Activated CD4-positive, alpha-beta T cell treated with anti-CD3 and anti-CD28 coated beads, Interleukin-10, Interleukin-2, amounts not matched to agents 100 ng/mL and 50 ng/mL, durations not matched to agents 16 hours and 8 hours (primary cell): ENCODE results near the gene OR2W1.
A peak's percentile ranks its signal among the peaks of the same experiment; 100 is the strongest.

Experiments
- DNase-seq: peaks from one replicate; pipeline ENCODE4 v3.0.0-alpha.2; 2020

The OR2W1 gene, protein sequence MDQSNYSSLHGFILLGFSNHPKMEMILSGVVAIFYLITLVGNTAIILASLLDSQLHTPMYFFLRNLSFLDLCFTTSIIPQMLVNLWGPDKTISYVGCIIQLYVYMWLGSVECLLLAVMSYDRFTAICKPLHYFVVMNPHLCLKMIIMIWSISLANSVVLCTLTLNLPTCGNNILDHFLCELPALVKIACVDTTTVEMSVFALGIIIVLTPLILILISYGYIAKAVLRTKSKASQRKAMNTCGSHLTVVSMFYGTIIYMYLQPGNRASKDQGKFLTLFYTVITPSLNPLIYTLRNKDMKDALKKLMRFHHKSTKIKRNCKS

DNA sequence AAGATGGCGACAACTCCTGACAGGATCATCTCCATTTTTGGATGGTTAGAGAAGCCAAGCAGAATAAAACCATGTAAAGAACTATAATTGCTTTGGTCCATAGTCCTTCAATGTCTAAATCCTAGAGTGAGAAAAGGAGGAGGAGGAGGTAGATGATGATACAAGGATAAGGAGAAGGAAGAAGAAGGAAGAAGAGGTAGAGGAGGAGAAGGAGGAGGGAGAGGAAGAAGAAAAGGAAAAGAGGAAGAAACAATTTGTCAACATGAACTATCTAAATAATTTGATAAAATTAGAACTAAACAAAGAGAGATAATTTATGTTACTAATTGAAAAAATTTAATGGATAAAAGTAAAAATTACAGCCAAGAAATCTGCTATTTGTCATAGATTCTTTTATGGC, at the start of gene OR2W1:
TSS of gene OR2W1 (minus strand) at position 101 of the 400 bp plus-strand sequence. CDS start at position 101, 0 bp downstream.
- DNase-seq = no peak

DNA sequence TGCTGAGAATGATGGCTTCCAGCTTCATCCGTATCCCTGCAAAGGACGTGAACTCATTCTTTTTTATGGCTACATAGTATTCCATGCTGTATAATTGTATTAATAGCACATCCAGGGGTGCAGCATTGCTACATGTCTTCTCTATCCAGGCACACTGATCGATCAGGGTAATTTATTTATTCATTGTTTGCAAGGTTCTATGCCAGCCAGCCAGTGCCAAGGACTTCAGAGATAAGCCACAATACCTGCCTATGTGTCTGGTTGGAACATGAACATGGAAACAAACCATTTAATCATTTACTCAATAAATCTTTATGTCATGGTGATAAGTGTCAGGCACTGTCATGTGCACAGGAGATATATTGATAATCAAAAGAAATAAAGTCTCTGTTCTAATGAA, 48.0 kb upstream of the OR2W1 start:
- DNase-seq = no peak

DNA sequence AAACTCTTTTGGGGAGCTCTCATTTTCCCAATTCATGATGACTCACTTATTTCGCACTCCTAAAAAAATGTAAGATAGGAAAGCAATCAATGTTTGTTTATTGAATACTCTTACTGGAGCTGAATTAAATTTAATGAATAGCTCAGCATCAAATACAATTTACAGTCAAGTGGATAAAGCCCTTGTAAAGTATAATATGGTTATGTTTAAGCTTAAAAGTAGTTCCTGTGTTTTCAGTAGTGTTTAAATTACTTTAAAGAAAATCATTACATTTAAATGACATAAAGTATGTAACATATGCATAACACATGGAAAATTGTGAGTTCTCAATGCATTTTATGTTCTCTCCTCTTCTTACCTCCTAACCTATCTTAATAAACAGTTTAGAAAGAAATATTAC, 42.2 kb upstream of the OR2W1 start, which contains the start of gene OR2B3:
TSS of gene OR2B3 (minus strand) at position 101 of the 400 bp plus-strand sequence. CDS start at position 36, 65 bp downstream.
- DNase-seq = no peak

DNA sequence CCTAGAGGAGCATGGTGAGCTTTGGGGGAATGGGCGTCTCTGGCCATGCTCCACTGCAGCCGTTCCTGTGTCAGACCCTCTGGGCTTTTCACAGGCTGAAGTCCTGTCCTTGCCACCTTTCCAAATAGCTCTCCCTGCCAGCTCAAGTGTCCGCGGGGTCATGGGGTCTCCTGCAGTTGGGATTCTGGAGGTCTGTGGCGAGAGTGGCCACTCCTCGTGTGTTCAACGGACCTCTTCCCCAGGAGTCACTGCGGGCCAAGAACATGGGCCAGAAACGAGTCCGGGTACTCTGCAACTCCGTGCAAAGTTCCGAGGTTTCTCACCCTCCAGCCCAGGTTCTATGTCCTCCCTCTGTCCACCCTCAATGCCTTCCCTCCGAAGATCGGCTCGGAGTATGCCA, 37.5 kb upstream of the OR2W1 start:
- no peak for DNase-seq

DNA sequence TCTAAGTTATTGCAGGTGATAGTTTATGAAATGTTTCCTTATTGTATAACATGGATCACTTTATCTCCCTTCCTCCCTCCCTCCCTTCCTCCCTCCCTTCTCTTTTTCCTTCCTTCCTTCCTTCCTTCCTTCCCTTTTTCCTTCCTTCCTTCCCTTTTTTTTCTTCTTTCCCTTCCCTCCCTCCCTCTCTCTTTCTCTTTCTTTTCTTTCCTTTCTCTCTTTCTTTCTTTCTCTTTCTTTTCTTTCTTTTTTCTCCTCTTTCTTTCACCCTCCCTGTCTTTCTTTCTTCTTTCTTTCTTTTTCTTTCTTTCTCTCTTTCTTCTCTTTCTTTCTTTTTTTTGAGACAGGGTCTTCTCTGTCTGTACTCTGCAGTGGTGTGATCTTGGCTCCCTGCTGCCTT, 36.3 kb upstream of the OR2W1 start:
- DNase-seq = no peak

DNA sequence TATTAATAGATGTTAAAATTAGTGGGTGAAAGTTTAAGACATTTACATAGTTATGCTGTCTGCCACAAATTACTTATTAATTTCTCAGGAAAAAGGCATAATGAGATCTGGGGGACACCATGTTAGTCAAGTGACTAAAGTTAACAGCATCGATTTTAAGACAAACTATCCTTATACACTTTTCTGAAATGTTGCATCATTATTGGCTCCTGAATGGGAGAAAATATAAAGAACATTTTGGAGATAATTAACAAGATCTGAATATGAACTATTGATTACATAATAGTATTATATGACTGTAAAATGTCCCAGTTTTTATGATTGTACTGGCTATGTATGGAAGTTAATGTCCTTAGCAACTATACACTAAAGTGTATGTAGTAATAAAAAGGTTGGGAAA, 34.2 kb upstream of the OR2W1 start:
- no peak for DNase-seq

DNA sequence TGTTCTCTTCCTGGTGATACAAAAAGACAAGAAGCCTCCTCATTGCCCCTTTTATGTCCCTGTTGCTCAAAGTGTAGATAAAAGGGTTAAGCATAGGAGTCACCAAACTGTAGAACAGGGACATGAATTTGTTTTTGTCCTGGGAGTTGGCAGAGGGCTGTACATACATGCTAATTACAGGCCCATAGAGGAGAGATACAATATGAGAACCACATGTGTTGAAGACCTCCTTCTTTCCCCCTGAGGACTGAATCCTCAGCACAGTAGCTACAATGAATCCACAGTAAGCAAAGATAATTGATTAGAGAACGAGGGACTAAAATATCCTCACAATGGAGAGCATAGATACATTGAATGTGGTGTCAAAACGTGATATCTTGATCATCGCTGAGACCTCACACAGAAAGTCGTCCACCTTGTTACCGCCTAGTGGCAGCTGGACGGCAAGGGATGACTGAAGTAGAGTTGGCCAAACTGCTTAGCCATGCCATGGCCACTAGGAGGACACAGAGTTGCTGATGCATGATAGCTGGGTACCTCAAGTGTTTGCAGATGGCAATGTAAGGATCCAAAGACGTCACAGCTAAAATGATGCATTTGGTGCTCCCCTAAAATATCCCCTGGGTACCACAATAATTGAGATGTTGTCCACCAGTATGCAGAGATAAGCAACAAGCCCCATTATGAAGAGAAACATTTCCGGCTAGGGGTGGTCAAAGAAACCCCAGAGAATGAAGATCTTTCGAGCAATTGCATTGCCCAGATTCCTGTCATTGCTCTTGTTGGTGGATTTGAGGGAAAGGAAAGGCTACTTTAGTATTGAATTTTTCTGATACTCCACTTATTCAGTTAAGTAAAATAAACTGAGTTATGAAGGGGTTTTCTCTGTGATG, 27.1 kb upstream of the OR2W1 start:
- peak; percentile 25 for DNase-seq

DNA sequence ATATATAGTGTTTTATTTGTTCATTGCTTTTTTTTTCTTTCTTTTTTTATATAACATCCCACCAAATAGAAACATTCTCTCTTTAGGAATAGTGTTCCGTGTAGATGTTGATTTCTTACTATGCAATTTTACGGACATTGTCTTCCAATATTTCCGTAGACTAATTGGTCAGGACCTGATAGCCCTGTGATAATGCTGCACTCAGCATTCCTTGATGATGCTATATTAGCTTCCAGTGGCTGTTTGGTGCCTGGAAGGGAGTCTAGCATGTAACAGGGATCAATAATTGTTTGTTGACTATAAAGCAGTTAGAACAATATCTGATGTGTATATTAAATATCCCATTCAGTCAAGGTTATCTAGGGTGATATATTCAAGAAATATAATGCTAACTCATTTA, 6.7 kb upstream of the OR2W1 start:
- no peak for DNase-seq

DNA sequence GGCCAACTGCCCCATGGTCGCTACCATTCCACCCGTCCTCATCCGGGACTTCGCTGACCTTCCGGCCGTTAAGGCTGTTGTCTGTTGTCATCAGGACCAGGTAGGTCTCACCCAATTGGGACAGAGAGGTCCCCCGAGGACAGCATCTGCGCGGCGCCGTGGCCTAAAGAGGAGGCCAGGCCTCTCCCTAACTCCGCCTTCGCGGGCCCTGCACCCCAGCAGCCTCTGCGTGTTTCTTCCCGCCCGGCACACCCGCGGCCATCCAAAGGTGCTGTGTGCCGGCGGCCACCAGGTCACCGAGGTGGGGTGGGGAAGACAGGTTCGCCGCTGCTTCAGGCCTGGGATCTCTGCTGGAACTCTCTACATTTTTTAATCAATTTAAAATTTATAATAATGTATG, 9.0 kb downstream of the OR2W1 start:
- DNase-seq = no peak

DNA sequence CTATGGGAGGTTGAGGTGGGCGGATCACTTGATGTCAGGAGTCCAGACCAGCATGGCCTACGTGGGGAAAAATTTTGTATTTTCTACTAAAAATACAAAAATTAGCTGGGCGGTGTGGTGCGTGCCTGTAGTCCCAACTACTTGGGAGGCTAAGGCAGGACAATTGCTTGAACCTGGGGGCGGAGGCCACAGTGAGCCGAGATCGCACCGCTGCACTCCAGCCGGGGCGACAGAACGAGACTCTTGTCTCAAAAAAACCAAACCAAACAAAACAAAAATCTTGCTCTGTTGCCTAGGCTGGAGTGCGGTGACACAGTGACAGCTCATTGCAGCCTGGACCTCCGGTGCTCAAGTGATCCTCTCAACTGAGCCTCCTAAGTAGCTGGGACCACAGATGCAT, 16.2 kb downstream of the OR2W1 start:
- no peak for DNase-seq

DNA sequence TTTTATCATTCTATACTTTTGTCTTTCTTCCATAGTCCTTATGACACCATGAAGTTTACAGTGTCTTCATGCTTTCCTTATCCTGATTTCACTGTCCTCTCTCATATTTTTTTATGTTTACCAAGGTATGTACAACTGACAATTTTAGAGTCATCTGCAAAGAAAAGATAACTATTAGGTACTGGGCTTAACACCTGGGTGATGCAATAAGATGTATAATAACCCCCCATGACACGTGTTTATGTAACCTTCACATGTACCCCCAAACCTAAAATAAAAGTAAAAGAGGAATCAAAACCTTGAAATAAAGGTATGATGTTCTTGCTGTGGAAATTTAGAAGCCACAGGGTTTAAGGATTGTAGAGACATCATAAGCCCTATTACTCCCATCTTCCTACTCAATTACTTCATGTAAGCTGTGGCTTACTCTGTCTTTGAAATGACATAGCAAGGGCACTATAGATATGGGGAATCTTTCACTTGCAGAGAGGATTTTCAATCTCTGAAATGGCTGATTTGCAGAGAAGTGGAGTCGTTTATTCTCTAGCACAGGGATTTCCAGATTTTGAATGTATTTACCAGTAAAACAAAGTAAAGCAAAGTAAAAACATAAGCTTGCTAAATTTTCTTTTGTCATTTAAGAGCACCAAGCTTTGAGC, 18.9 kb downstream of the OR2W1 start:
- DNase-seq = no peak

DNA sequence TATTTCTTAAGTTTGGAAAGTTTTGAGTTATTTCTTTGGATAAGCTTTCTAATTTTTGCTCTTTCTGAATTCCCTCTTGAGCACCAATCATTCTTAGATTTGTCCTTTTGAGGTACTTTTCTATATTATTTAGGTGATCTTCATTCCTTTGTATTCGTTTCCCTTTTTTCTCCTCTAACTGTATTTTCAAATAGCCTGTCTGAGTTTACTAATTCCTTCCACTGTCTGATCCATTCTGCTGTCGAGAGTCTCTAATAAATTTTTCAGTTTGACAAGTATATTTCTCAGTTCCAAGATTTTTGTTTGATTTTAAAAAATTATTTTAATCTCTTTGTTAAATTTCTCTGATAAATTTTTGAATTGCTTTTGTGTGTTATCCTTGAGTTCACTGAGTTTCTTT, 23.5 kb downstream of the OR2W1 start:
- DNase-seq = no peak

DNA sequence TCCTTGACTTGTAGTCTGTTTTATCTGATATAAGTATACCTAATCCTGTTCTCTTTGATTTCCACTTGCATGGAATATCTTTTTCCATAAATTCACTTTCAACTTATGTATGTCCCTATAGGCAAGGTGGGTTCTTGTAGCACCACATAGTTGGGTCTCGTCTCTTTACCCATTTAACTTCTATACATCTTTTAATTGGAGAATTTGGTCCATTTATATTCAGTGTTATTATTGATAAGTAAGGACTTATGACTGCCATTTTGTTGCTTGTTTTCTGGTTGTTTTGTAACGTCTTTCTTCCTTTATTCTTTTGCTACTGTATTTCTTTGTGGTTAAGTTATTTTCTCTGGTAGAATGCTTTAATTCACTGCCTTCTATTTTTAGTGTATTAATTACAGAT, 25.3 kb downstream of the OR2W1 start:
- DNase-seq = no peak

DNA sequence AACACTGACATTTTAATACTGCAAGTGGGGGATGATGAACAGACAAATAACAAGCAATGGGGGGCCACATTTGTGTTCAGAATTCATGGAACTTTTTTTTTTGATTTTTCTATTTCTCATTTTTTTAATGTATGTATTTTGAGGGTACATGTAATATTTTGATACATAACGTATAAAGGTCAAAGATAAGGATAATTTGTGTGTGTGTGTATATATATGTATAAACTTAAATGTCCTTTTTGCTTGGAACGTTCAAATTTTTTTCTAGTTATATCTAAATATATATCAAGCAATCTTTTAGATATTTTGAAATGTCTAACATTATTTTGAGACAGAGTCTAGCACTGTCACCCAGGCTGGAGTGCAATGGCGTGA, 27.6 kb downstream of the OR2W1 start:
- DNase-seq = no peak

DNA sequence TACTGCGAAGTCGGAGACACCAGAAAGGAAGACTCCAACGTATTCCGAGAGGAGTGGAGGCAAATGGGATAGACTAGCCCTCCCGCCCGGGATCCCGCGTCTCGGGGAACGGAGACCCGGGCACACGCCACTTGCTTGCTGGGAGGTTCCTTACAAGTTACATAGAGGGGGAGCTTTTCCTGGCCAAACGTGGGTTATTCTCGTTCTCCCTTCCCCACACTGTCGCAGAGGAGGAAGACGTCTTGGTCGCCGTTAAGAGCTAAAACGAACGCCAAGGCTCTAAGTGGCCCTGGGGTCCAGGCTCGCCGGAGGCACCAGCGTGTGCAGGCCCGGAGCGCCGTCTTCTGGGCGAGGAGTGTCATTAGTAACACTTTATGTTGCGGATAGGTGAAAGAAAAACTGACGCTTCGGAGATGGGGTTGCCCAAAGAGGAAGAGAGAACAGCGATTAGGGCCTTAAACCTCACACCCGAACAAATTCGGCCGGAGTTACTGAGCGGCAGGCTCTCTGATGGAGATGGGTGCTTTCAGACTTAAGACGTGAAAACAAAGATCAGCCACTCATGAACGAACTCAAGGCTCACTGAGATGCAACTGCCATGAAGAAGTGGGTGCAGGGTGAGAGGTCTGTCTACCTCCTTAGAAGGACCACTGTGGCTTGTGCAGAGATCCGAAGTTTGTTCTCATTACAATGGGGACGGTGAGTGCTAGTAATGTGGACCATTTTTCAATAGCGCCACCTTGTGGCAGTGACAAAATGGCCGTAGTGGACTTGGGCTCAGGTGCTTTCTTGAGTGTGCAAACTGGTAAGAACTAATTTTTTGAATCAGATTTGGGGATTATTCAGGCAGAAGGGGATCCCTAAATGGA, 28.2 kb downstream of the OR2W1 start:
- peak; percentile 88 for DNase-seq

DNA sequence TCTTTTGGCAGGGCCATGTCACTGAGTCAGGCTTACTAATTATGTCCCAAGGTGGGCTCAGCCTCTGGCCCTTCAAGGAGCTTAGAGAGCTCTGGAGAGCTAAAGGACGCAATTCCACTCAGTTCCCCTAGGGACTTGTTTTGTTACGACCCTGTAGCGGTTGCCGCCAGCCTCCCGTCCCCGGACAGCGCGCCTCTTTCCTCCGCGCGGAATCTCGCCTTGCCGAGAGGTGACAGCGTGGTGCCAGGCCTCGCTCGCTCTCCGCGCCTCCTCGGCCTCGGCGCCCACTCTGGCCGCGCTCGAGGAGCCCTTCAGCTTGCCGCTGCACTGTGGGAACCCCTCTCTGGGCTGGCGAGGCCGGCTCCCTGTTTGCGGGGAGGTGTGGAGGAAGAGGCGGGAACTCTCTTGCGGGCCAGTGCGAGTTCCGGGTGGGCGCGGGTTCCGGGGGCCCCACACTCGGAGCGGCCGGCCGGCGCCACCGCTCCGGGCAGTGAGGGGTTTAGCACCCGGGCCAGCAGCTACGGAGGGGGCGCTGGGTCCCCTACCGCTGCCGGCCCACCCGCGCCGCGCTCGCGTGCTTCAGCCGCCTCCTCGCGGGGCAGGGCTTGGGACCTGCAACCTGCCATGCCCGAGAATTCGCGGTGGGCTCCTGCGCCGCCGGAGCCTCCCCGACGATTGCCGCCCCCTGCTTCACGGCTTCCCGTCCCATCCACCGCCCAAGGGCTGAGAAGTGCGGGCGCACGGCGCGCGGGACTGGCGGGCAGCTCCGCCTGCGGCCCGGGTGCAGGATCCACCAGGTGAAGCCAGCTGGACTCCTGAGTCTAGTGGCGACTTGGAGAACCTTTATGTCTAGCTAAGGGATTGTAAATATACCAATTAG, 30.0 kb downstream of the OR2W1 start:
- peak; percentile 16 for DNase-seq

DNA sequence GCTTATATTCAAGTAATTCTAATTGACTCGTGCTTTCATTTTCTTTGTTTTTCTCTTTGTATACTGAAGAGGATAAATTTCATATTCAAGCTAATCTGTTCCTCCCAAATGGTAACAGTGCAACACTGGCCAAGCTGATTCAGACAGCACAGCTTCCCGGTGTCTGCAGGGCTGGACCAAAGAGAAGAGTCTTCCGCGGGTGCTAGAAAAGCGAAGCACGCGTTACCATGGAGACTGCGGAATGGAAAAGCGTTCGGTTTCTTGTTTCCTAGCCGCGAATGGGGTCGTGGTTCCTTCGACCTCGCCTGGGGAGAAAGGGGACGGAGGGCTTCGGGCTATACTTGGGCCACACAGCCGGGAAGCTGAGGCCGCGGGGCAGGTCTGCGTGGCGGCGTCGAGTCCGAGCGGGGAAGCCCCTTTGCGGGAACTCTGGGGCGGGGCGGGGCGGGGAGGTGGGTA, 33.7 kb downstream of the OR2W1 start:
- peak; percentile 48 for DNase-seq

DNA sequence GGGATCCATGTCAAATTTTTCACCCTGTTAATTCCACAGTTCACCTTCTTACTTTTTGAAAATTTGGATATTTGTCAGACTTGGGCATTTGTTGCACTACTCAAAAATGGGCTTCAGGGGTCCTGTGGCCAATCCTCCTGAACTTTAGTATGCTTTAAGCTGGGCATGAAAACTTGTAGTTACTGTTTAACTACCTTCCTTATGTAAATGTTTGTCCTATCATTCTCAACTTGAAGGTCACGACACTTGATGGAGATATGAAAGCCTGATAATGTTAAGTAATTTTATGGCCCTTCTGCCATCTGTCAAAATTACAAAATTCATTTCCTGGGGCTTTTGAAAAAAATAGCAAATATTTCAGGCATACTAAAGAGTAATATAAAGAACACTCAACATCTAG, 35.6 kb downstream of the OR2W1 start:
- no peak for DNase-seq

DNA sequence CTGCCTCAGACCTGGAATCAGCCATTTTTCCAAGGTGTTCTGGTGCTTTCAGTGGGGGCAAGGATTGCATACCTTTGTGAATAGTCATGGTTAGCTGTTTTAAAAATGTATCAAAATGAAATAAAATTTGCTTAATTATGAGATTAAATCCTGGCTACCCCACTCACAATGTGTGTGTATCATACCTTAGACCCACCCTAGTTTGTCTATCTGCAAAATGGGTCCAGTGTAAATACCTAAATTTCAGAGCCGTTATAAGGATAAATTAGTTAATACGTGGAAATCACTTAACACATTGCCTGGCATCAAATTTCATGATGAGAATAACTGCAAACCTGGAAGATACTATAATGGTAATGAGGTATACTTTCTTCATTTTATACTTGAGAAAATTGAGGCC, 36.9 kb downstream of the OR2W1 start:
- no peak for DNase-seq

DNA sequence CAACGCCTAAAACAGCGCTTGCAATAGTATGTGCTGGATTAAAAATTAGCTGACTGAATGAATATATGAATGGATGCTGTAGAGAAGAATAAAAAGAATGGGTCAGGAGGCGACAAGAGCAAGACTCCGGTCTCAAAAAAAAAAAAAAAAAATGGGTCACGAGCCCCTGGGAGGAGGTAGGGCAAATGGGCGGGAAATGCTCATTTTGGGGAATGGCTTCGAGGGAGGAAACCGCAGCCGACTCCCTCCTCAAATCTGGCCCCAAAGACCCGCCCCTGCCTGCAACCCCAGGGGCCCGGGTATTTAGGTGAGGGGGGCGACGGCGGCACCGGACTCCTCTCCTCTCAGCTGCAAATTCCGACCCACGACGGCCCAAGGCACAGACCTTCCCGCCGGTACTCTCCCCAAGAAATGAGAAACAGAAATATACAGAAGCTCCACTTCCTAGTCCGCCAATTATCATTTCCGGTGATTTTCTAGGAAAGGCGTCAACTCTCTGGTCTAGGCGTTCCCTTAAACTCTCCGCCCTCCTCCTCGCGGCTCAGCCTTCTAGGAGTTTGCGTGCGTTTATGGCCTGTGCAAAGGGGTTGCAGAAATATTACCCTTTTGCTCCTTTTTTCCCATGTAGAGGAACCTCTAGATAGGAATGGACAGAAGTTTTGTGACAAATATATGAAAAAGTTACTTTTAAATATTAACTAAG, 39.6 kb downstream of the OR2W1 start, which contains the start of gene ZNF311:
TSS of gene ZNF311 (minus strand) at position 133 of the 703 bp plus-strand sequence. CDS start 1,361 bp downstream, outside the sequence.
- peak; percentile 70 for DNase-seq
